ENCODE results near the gene SLC22A31. TPM values are rescaled to one million over a fixed set of nuclear protein-coding genes. Genes with fewer than 3 reads are reported as not detected.
"Not testable (repeated sequence)": the region's sequence is repeated elsewhere in the genome, so short reads cannot be mapped to it uniquely, and the experiment has no call there.

SLC22A31 gene
- total RNA-seq, 1 experiment from 2014 or later = 53.7 TPM

DNA sequence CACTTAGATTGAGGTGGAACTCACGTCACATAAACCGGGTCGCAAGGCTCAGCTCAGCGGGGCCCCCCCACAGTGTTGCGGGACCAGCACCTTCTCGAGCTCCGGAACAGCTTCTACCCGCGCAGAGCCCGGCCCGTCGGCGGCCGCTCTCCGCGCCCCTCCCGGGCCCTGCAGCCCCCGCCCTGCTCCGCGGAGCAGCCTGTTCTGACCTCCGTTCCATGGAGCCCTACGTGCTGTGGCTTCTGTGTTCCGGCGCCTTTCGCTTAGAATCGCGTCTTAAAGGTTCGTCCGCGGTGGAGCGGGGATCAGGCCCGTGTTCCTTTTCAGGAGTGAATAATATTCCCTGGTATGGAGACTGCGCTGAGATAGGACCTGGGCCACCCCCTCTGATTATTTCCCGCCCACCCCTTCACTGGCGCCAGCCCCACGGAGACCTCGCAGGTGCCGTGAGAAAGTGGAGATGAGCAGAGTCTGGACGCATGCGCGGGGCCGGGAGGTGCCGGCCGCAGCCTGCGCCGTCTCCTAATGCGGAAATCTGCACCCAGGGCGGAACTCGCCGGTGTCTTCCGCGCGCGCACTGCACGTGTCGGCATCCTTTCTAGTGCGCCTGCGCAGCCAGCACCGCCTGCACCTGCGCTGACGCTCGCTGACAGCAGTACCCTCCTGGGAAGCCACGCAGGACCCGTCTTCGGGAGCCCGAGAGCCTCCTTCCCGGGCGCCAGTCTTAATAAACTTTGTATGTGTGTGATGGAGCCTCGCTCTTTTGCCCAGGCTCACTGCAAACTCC is 48.1 kb upstream of the SLC22A31 start:
- Histone ChIP-seq H3K4me2 (ENCODE audit: low read length) (peak overlapping the region; percentile 96), H4K20me1 (ENCODE audit: insufficient read depth) (no peaks in the 10 kb centered on the region), H3K4me3 (replicated peaks in 1 of 2; ENCODE audit: low read depth in 1 of 2, low read length in 2 of 2) (peak overlapping the region; percentile 46 to 68), H3K9ac (ENCODE audit: low read length) (peak overlapping the region; percentile 40; the same call in 1 of the 2 replicates), H3K4me1 (ENCODE audit: control insufficient read depth in 1 of 2, insufficient read depth in 2 of 2, low read length in 2 of 2) (peaks cover 7 to 18% of the 10 kb centered on the region in 2 experiments; a peak in 2 of 4 replicates), H3K9me3 (ENCODE audit: control insufficient read depth in 1 of 2, insufficient read depth in 1 of 2, low read depth in 1 of 2, low read length in 2 of 2) (peaks cover 0 to 11% of the 10 kb centered on the region in 2 experiments; a peak in 1 of 4 replicates), H3K9me2 (ENCODE audit: insufficient read depth) (no peaks in the 10 kb centered on the region), H3K27ac (ENCODE audit: low read depth, low read length) (no peak overlapping the region; the same call in 1 of the 2 replicates), H3K36me3 (ENCODE audit: control insufficient read depth in 1 of 2, insufficient read depth in 2 of 2, low read length in 2 of 2) (no peaks in the 10 kb centered on the region), H3K27me3 (ENCODE audit: insufficient read depth, low read length) (no peaks in the 10 kb centered on the region), H2AFZ (ENCODE audit: low read depth, low read length, poor library complexity, severe bottlenecking) (no peak overlapping the region), H3K79me2 (ENCODE audit: insufficient read depth, low read length) (no peaks in the 10 kb centered on the region)
- ChIA-PET POLR2A (interaction anchor here (1.4 kb wide), 1 partner anchor 56 kb away, joined by 9 read pairs; no protein-coding TSS in a partner anchor), RAD21 (ENCODE audit: low non-redundant PET in 1 of 2, low total read pairs in 2 of 2, uncharacterized antibody in 2 of 2, unreplicated experiment in 2 of 2) (no interaction called here), CTCF (interaction anchor here (1.3 kb wide), 1 partner anchor 309 kb away, joined by 3 read pairs; no protein-coding TSS in a partner anchor)
- no TSS peak for BruUV-seq (replicated peaks)
- DNase-seq (ENCODE audit: low read depth, low spot score) (no peak), ATAC-seq (no peak)
- TF ChIP-seq EGR1 (IDR thresholded peaks at IDR 0.05; ENCODE audit: low read depth) (no peak), ZFX (IDR thresholded peaks at IDR 0.05) (no peak)
- TF ChIP-seq, protein P1, sequence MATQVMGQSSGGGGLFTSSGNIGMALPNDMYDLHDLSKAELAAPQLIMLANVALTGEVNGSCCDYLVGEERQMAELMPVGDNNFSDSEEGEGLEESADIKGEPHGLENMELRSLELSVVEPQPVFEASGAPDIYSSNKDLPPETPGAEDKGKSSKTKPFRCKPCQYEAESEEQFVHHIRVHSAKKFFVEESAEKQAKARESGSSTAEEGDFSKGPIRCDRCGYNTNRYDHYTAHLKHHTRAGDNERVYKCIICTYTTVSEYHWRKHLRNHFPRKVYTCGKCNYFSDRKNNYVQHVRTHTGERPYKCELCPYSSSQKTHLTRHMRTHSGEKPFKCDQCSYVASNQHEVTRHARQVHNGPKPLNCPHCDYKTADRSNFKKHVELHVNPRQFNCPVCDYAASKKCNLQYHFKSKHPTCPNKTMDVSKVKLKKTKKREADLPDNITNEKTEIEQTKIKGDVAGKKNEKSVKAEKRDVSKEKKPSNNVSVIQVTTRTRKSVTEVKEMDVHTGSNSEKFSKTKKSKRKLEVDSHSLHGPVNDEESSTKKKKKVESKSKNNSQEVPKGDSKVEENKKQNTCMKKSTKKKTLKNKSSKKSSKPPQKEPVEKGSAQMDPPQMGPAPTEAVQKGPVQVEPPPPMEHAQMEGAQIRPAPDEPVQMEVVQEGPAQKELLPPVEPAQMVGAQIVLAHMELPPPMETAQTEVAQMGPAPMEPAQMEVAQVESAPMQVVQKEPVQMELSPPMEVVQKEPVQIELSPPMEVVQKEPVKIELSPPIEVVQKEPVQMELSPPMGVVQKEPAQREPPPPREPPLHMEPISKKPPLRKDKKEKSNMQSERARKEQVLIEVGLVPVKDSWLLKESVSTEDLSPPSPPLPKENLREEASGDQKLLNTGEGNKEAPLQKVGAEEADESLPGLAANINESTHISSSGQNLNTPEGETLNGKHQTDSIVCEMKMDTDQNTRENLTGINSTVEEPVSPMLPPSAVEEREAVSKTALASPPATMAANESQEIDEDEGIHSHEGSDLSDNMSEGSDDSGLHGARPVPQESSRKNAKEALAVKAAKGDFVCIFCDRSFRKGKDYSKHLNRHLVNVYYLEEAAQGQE (IDR thresholded peaks at IDR 0.05; ENCODE audit: low read depth) = no peak
- intact Hi-C loops (cut with micrococcal nuclease) = loop anchor here (10.0 kb wide), 1 partner anchor 76 kb away; no protein-coding TSS in a partner anchor

DNA sequence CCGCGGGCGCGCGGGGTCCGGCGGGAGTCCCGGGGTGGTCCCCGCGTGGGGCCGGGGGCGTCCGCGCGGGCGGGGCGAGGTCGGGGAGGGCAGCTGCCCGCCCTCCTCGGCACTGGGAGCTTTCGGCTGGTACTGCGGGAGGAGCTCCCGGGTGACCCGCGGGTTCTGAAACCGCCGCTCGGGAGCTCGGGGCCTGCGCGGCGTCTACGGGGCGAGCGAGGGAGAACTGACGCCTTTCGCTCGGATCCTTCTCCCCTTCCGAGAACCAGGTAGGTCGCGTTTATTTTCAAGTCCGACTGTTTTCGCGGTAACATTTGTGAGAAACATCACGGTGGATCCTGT is 47.4 kb upstream of the SLC22A31 start:
- intact Hi-C loops (cut with micrococcal nuclease) = loop anchor here (10.0 kb wide), 1 partner anchor 77 kb away; no protein-coding TSS in a partner anchor
- not testable (repeated sequence) for H2AFZ ChIP-seq (ENCODE audit: low read depth, low read length, poor library complexity, severe bottlenecking)
- H3K9ac ChIP-seq (ENCODE audit: low read length) = peak overlapping the region; percentile 40; the same call in 1 of the 2 replicates

More for the DNA sequence above, 47.4 kb upstream of the SLC22A31 start:
- H3K4me3 ChIP-seq (replicated peaks in 1 of 2; ENCODE audit: low read depth in 1 of 2, low read length in 2 of 2) = peak overlapping the region; percentile 46 to 68
- CTCF ChIA-PET = interaction anchor here (1.0 to 1.3 kb wide), 4 partner anchors 41 to 309 kb away, joined by 3 to 4 read pairs (median 3); no protein-coding TSS in a partner anchor
- peak overlapping the region; percentile 96 for H3K4me2 ChIP-seq (ENCODE audit: low read length)
- not testable (repeated sequence) for H4K20me1 ChIP-seq (ENCODE audit: insufficient read depth); H3K79me2 ChIP-seq (ENCODE audit: insufficient read depth, low read length); H3K9me2 ChIP-seq (ENCODE audit: insufficient read depth); H3K27me3 ChIP-seq (ENCODE audit: insufficient read depth, low read length); H3K36me3 ChIP-seq (ENCODE audit: control insufficient read depth in 1 of 2, insufficient read depth in 2 of 2, low read length in 2 of 2); DNase-seq (ENCODE audit: low read depth, low spot score); BruUV-seq (replicated peaks)
- RAD21 ChIA-PET (ENCODE audit: low non-redundant PET in 1 of 2, low total read pairs in 2 of 2, uncharacterized antibody in 2 of 2, unreplicated experiment in 2 of 2) = interaction anchor here in 1 of 2 experiments (0.9 kb wide), 1 partner anchor 226 kb away, joined by 3 read pairs; no protein-coding TSS in a partner anchor
- peak overlapping the region; percentile 30; the same call in 1 of the 2 replicates for H3K27ac ChIP-seq (ENCODE audit: low read depth, low read length)
- H3K9me3 ChIP-seq (ENCODE audit: control insufficient read depth in 1 of 2, insufficient read depth in 1 of 2, low read depth in 1 of 2, low read length in 2 of 2) = peaks cover 0 to 11% of the 10 kb centered on the region in 2 experiments; a peak in 1 of 4 replicates
- peaks cover 7 to 18% of the 10 kb centered on the region in 2 experiments; a peak in 2 of 4 replicates for H3K4me1 ChIP-seq (ENCODE audit: control insufficient read depth in 1 of 2, insufficient read depth in 2 of 2, low read length in 2 of 2)
- ATAC-seq = peak; percentile 64
- POLR2A ChIA-PET = interaction anchor here (0.7 to 1.4 kb wide), 5 partner anchors 17 to 370 kb away, joined by 3 to 9 read pairs (median 3); partner anchors contain the start of gene ZNF778

All from HCT116 (cell line).